ENCODE results near the gene TTC33.

TTC33 gene

GRCh38 chr5:40515476-40515875 lies 240.3 kb downstream of the TTC33 start:
- DNase-seq (ENCODE audit: low read depth in 2 of 2) = no peak

GRCh38 chr5:40514976-40515375 lies 240.8 kb downstream of the TTC33 start:
- no peak for DNase-seq (ENCODE audit: low read depth in 2 of 2)

- no peak for DNase-seq (ENCODE audit: low read depth in 2 of 2)
Measured at GRCh38 chr5:40511801-40512200, 244.0 kb downstream of the TTC33 start.

GRCh38 chr5:40507095-40507494 lies 248.7 kb downstream of the TTC33 start:
- no peak for DNase-seq (ENCODE audit: low read depth in 2 of 2)

- no peak for DNase-seq (ENCODE audit: low read depth in 2 of 2)
Measured at GRCh38 chr5:40505031-40505430, 250.7 kb downstream of the TTC33 start.

- DNase-seq (ENCODE audit: low read depth in 2 of 2) = no peak
Measured at GRCh38 chr5:40503439-40503838, 252.3 kb downstream of the TTC33 start.

- DNase-seq (ENCODE audit: low read depth in 2 of 2) = no peak
Measured at GRCh38 chr5:40502736-40503135, 253.0 kb downstream of the TTC33 start.

GRCh38 chr5:40501711-40502444 lies 253.9 kb downstream of the TTC33 start:
- no peak for DNase-seq (ENCODE audit: low read depth in 2 of 2)

GRCh38 chr5:40499518-40500273 lies 256.1 kb downstream of the TTC33 start:
- no peak for DNase-seq (ENCODE audit: low read depth in 2 of 2)

- DNase-seq (ENCODE audit: low read depth in 2 of 2) = no peak
Measured at GRCh38 chr5:40499007-40499406, 256.8 kb downstream of the TTC33 start.

GRCh38 chr5:40497573-40497972 lies 258.2 kb downstream of the TTC33 start:
- peak; percentile 6 to 8 for DNase-seq (ENCODE audit: low read depth in 2 of 2)

GRCh38 chr5:40495237-40495635 lies 260.5 kb downstream of the TTC33 start:
- DNase-seq (ENCODE audit: low read depth in 2 of 2) = no peak

GRCh38 chr5:40494631-40495236 lies 261.0 kb downstream of the TTC33 start:
- no peak for DNase-seq (ENCODE audit: low read depth in 2 of 2)

- DNase-seq (ENCODE audit: low read depth in 2 of 2) = no peak
Measured at GRCh38 chr5:40492056-40492455, 263.7 kb downstream of the TTC33 start.

- no peak for DNase-seq (ENCODE audit: low read depth in 2 of 2)
Measured at GRCh38 chr5:40491644-40492043, 264.1 kb downstream of the TTC33 start.

GRCh38 chr5:40490464-40491111 lies 265.2 kb downstream of the TTC33 start:
- DNase-seq (ENCODE audit: low read depth in 2 of 2) = no peak

GRCh38 chr5:40489421-40489820 lies 266.3 kb downstream of the TTC33 start:
- DNase-seq (ENCODE audit: low read depth in 2 of 2) = no peak

GRCh38 chr5:40486437-40487275 lies 269.1 kb downstream of the TTC33 start:
- DNase-seq (ENCODE audit: low read depth in 2 of 2) = no peak

- no peak for DNase-seq (ENCODE audit: low read depth in 2 of 2)
Measured at GRCh38 chr5:40485021-40485998, 270.5 kb downstream of the TTC33 start.

GRCh38 chr5:40484495-40484894 lies 271.3 kb downstream of the TTC33 start:
- no peak for DNase-seq (ENCODE audit: low read depth in 2 of 2)
